IMR-90 (cell line): ENCODE results near the gene SGMS1.

Source experiments
- CEBPB ChIP-seq: IDR thresholded peaks from 2 replicates; pipeline ENCODE4 v1.6.1; 2012; ENCODE audit warnings: low read depth, low read length, improper control_type of control experiment
- CHD1 ChIP-seq: IDR thresholded peaks from 2 replicates; pipeline ENCODE4 v1.6.1; 2012; ENCODE audit warnings: low read depth, low read length, improper control_type of control experiment
- FOS ChIP-seq: fragments of 150-350 bp; IDR thresholded peaks from 2 replicates; pipeline ENCODE4 v1.6.1; 2016; ENCODE audit warnings: low read depth, low read length
- MAFK ChIP-seq: IDR thresholded peaks from 2 replicates; pipeline ENCODE4 v1.6.1; 2012; ENCODE audit warnings: low read depth, low read length, improper control_type of control experiment
- MXI1 ChIP-seq: IDR thresholded peaks from 2 replicates; pipeline ENCODE4 v1.6.1; 2012; ENCODE audit warnings: low read depth, mild to moderate bottlenecking, low read length, moderate library complexity, borderline replicate concordance
- POLR2A ChIP-seq: IDR thresholded peaks from 2 replicates; pipeline ENCODE4 v1.6.1; 2012; ENCODE audit warnings: mild to moderate bottlenecking, low read depth, low read length
- RAD21 ChIP-seq: IDR thresholded peaks from 2 replicates; pipeline ENCODE4 v1.6.1; 2012; ENCODE audit warnings: low read length, improper control_type of control experiment
- RCOR1 ChIP-seq: IDR thresholded peaks from 2 replicates; pipeline ENCODE4 v1.6.1; 2012; ENCODE audit warnings: mild to moderate bottlenecking, low read length, improper control_type of control experiment; ENCODE audit not compliant: insufficient replicate concordance
- SMC3 ChIP-seq: fragments of 150-350 bp; IDR thresholded peaks from 2 replicates; pipeline ENCODE4 v1.6.1; 2016; ENCODE audit warnings: low read depth, mild to moderate bottlenecking, antibody characterized with exemption, low read length, moderate library complexity
- TF ChIP-seq, protein P1 (sequence below): conservative IDR thresholded peaks from 2 replicates; pipeline ENCODE4 v1.5.1; 2012; ENCODE audit warnings: mild to moderate bottlenecking, low read depth, low read length, improper control_type of control experiment
- TF ChIP-seq, protein P2 (sequence below): fragments of 150-350 bp; IDR thresholded peaks from 2 replicates; pipeline ENCODE4 v1.6.1; 2017; ENCODE audit warnings: mild to moderate bottlenecking, antibody characterized with exemption, low read length, low read depth
- TF ChIP-seq, protein P3 (sequence below): fragments of 150-350 bp; IDR thresholded peaks from 2 replicates; pipeline ENCODE4 v1.6.1; 2016; ENCODE audit warnings: low read depth, mild to moderate bottlenecking, low read length, moderate library complexity, borderline replicate concordance

DNA sequence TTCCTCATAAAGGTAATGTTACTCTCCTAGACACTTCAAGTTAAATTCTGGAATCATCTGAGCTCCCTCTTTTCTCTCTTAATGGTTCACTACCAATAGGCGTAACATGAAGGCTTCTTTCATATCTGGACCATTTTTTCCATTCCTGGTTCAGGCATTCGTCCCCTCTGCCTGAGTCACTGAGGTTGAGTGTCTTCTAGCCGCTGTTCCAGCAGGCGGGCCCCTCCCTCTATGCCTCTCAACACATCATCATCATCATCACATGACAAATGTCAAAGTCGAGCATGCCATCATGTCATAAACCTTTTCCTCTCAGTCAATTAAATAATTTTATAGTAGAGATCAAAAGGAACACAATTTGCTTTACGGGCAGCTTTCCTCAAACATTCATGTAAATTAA is 203.6 kb downstream of the SGMS1 start:
- TF ChIP-seq CEBPB = no peak
- TF ChIP-seq, protein P1, sequence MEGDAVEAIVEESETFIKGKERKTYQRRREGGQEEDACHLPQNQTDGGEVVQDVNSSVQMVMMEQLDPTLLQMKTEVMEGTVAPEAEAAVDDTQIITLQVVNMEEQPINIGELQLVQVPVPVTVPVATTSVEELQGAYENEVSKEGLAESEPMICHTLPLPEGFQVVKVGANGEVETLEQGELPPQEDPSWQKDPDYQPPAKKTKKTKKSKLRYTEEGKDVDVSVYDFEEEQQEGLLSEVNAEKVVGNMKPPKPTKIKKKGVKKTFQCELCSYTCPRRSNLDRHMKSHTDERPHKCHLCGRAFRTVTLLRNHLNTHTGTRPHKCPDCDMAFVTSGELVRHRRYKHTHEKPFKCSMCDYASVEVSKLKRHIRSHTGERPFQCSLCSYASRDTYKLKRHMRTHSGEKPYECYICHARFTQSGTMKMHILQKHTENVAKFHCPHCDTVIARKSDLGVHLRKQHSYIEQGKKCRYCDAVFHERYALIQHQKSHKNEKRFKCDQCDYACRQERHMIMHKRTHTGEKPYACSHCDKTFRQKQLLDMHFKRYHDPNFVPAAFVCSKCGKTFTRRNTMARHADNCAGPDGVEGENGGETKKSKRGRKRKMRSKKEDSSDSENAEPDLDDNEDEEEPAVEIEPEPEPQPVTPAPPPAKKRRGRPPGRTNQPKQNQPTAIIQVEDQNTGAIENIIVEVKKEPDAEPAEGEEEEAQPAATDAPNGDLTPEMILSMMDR = no peak
- no peak for TF ChIP-seq RAD21
- no peak for TF ChIP-seq FOS
- no peak for TF ChIP-seq POLR2A
- TF ChIP-seq, protein P2, sequence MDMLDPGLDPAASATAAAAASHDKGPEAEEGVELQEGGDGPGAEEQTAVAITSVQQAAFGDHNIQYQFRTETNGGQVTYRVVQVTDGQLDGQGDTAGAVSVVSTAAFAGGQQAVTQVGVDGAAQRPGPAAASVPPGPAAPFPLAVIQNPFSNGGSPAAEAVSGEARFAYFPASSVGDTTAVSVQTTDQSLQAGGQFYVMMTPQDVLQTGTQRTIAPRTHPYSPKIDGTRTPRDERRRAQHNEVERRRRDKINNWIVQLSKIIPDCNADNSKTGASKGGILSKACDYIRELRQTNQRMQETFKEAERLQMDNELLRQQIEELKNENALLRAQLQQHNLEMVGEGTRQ = no peak
- no peak for TF ChIP-seq CHD1
- TF ChIP-seq SMC3 = no peak
- TF ChIP-seq MXI1 = no peak
- no peak for TF ChIP-seq RCOR1
- no peak for TF ChIP-seq MAFK
- TF ChIP-seq, protein P3, sequence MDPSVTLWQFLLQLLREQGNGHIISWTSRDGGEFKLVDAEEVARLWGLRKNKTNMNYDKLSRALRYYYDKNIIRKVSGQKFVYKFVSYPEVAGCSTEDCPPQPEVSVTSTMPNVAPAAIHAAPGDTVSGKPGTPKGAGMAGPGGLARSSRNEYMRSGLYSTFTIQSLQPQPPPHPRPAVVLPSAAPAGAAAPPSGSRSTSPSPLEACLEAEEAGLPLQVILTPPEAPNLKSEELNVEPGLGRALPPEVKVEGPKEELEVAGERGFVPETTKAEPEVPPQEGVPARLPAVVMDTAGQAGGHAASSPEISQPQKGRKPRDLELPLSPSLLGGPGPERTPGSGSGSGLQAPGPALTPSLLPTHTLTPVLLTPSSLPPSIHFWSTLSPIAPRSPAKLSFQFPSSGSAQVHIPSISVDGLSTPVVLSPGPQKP = no peak
